ENCODE measurements around the gene ANKIB1.

DNA sequence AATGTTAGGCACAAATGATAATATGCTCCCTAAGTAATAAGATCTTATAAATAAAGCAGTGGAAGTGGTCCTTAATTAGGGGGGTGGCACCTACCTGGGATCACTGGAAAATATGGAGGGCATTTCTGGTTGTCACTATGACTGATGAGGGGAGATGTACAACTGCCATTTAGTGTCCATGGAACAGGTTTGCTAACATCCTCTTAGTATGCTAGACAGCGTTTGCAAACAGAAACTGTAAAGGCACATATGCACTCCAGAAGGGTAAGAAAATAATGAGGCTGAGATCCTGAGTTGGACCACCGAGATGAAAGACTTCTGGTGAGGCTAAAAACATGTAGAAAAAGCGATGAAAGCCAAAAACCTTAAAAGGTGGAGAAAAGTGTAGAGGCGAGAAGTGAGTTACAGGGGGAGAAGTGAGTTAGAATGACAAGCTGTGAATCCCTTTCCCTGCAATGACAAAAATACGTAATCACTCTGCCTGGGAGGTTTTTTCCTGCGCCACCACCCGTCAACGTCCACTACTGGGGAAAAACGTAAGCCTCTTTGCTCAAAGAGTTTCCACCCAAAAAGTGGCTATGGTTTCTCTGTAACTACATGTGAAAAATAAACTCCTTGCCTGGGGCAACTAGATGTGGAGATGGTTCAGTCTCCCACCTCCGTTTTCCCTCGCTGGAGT lies 827 bp upstream of the ANKIB1 start:
- TF ChIP-seq POLR2A (IDR thresholded peaks at IDR 0.05) (no peak), POLR2AphosphoS5 (IDR thresholded peaks at IDR 0.05) (no peak)
- TF ChIP-seq, protein P1, sequence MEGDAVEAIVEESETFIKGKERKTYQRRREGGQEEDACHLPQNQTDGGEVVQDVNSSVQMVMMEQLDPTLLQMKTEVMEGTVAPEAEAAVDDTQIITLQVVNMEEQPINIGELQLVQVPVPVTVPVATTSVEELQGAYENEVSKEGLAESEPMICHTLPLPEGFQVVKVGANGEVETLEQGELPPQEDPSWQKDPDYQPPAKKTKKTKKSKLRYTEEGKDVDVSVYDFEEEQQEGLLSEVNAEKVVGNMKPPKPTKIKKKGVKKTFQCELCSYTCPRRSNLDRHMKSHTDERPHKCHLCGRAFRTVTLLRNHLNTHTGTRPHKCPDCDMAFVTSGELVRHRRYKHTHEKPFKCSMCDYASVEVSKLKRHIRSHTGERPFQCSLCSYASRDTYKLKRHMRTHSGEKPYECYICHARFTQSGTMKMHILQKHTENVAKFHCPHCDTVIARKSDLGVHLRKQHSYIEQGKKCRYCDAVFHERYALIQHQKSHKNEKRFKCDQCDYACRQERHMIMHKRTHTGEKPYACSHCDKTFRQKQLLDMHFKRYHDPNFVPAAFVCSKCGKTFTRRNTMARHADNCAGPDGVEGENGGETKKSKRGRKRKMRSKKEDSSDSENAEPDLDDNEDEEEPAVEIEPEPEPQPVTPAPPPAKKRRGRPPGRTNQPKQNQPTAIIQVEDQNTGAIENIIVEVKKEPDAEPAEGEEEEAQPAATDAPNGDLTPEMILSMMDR (IDR thresholded peaks at IDR 0.05 in 8 of 11, conservative IDR thresholded peaks at IDR 0.05 in 3 of 11), result no peak
